GM12874 (cell line): ENCODE results near the gene KCNJ9.

Experiments
- TF ChIP-seq, protein P1 (sequence below): IDR thresholded peaks from 2 replicates; pipeline ENCODE4 v1.5.1; 2011; ENCODE audit warnings: low read depth, mild to moderate bottlenecking, control low read depth, low read length, moderate library complexity; ENCODE audit not compliant: insufficient read depth

Gene KCNJ9

GRCh38 chr1:160093069-160093395 is 11.7 kb downstream of the KCNJ9 start:
- TF ChIP-seq, protein P1, sequence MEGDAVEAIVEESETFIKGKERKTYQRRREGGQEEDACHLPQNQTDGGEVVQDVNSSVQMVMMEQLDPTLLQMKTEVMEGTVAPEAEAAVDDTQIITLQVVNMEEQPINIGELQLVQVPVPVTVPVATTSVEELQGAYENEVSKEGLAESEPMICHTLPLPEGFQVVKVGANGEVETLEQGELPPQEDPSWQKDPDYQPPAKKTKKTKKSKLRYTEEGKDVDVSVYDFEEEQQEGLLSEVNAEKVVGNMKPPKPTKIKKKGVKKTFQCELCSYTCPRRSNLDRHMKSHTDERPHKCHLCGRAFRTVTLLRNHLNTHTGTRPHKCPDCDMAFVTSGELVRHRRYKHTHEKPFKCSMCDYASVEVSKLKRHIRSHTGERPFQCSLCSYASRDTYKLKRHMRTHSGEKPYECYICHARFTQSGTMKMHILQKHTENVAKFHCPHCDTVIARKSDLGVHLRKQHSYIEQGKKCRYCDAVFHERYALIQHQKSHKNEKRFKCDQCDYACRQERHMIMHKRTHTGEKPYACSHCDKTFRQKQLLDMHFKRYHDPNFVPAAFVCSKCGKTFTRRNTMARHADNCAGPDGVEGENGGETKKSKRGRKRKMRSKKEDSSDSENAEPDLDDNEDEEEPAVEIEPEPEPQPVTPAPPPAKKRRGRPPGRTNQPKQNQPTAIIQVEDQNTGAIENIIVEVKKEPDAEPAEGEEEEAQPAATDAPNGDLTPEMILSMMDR, result no peak

DNA sequence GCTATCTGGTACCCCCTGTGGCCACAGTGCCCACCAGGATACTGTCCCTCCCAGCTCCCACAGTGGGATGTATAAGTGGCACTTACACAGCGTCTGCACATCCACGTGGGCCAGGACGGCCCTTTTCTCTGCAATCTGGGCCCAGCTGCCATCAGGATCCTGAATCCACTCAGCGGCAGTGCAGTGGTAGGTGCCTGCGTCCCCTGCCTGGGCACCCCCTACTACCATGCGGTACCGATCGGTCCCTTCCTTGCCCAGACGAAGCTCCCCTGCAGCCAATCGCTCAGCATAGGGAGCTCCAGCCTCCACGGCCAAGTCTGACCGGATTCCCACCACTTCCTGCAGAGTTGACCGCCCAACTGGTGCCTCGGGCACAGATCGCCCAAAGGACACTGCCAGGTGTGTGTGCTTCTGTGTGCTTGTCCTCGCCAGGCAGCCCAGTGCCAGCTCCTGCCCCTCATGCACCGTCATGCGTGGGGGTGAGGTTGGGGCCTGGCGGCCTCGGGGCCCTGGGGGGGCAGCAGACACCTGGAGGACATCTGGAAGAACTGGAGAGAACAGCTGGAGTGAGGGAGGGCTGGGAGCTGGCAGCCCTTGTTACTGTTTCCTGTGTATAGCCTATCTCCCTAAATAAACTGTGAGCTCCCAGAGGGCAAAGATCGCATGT is 12.4 kb downstream of the KCNJ9 start:
- TF ChIP-seq, protein P1, result no peak

DNA sequence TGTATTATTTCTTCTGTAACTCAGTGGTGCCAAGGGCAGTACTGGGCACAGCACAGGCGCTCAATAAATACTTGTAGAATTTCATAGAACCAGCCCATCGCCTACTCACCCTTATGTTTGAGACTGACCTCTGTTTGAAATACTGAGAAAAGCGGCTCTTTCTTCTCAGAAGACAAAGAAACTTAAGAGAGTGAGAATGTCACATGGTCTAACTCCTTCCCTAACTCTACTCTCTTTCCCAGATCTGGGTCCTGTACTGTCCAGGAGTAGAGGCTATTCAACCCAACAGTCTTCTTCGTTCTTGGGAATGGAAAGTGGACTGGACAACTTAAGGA is 12.9 kb downstream of the KCNJ9 start:
- TF ChIP-seq, protein P1, result no peak

GRCh38 chr1:160094806-160095205 is 13.5 kb downstream of the KCNJ9 start:
- TF ChIP-seq, protein P1, result no peak

DNA sequence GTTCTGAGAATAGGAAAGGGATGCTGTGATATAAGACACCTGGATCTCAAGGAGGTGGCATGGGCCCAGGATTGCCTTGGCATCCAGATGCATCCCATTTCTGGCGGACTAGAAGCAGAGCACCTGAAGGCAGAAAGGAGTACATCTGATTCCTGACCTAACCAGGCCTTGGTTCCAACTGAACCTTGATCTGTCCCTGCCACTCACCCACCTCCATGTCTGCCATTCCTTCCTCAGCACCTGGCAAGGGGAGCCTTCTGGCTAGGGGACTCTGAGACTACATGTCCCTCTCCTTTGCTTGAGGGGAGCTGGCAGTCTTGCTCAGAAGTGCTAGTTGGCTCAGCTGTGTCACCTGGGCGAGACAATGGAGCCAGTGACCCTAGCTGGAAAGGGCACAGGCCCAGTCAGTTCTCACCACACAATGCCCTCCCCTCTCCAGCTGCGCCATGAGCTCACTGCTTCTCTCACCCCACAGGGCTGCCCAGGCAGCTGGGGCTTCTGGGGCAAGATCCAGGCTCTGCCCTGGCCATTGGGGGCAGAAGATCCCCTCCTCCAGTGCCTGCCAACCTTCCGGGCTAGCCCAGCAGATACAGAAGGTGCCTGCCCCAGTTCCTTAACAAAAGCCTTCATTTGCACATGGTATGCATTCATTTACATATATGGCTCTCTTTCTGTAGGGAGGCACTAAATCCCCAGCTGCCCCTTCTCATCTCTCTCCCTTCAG is 14.2 kb downstream of the KCNJ9 start:
- TF ChIP-seq, protein P1, result no peak

GRCh38 chr1:160096274-160097116 is 15.2 kb downstream of the KCNJ9 start:
- TF ChIP-seq, protein P1, result no peak

DNA sequence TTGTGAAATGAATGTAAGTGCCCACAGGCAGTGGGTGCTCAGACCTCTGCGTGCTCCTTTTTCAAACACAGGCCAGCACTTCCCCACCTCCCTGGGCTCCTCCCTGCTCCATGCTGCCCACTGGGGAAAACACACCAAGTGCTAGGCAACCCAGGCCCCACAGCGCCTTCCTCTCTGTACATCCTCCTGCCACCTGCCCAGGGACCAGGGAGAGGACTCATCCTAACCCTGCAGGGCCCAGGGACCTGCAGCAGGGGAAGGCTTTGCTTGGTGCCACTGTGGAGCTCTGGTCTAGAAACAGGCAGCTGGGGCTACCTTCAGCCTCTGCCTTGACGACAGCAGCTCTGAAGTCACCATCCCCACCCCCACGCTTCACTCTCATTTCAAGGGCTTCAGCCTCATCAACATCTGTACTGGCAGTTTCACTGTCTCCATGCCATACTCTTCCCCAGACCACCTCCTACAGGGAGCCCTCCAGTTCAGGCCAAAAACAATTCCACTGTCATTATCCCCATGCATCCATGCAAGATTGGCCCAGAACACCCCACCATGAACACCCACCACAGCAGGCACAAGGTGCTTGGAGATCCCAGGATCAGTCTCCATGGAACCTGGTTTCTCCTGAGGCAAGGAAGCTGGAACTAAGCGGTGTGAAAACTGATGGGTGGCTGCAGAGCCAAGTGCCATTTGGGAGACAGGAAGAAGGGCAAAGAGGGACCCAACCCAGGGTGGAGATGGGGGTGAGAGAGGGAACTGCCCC is 16.0 kb downstream of the KCNJ9 start:
- TF ChIP-seq, protein P1, result no peak
